BLaER1 treated with 17β-estradiol and CSF1 and Interleukin-3, amounts not matched to agents 10 nM and 100 nM (cell line): ENCODE measurements around the gene CCDC106.

Experiments
- H3K27ac ChIP-seq, 11 experiments: shearing (Covaris generic); formaldehyde crosslinking; 2 replicates each; pipeline ENCODE4 v1.8.1; 2022
- H3K27me3 ChIP-seq, 11 experiments: shearing (Covaris generic); formaldehyde crosslinking; 2 replicates each; pipeline ENCODE4 v1.8.1; 2022
- H3K36me3 ChIP-seq, 11 experiments: shearing (Covaris generic); formaldehyde crosslinking; 2 replicates each; pipeline ENCODE4 v1.8.1; 2022
- H3K4me1 ChIP-seq, 10 experiments: shearing (Covaris generic); formaldehyde crosslinking; 2 replicates each; pipeline ENCODE4 v1.8.1; 2022
- H3K4me2 ChIP-seq, 11 experiments: shearing (Covaris generic); formaldehyde crosslinking; 2 replicates each; pipeline ENCODE4 v1.8.1; 2022
- H3K4me3 ChIP-seq, 10 experiments: shearing (Covaris generic); formaldehyde crosslinking; 2 replicates each; pipeline ENCODE4 v1.8.1; 2022
- H3K9ac ChIP-seq, 11 experiments: shearing (Covaris generic); formaldehyde crosslinking; 2 replicates each; pipeline ENCODE4 v1.8.1; 2022
- H3K9me3 ChIP-seq, 11 experiments: shearing (Covaris generic); formaldehyde crosslinking; replicated peaks in 1 of 11; 2 replicates each; pipeline ENCODE4 v1.8.1; 2022
- H4K20me1 ChIP-seq, 11 experiments: shearing (Covaris generic); formaldehyde crosslinking; 2 replicates each; pipeline ENCODE4 v1.8.1; 2022
- Cebpa-rat ChIP-seq, 11 experiments: shearing (Covaris generic); IDR thresholded peaks; 2 replicates each; pipeline ENCODE4 v1.8.1; 2022

CCDC106 gene

DNA sequence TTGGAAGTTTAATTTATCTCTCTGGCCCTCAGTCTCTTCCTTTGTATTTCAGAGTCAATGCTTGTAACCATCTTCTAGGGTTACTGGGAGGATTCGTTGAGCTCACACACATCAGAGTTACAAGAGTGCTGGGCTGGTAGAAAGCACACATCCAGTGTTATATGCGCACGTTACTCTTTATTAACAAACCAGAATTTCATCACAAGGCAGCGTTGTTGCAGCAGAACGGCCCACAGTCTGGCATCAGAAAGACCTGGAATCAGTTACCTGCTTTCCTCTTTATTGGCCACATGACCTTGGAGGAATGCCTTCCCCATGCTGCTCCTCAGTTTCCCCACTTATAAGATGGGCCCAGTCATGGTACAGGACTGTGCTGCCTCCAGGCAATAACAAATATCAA, 38.7 kb upstream of the CCDC106 start:
- Histone ChIP-seq H3K27me3 (no peaks in the 10 kb centered on the region), H3K9me3 (peaks cover 0 to 6% (median 0%) of the 10 kb centered on the region in 11 experiments; a peak in 1 of 22 replicates), H3K27ac (no peak overlapping the region), H3K36me3 (peaks cover 29 to 74% (median 46%) of the 10 kb centered on the region in 11 experiments), H4K20me1 (peaks cover 13 to 73% (median 67%) of the 10 kb centered on the region in 11 experiments; a peak in 20 of 22 replicates), H3K9ac (no peak overlapping the region), H3K4me2 (no peak overlapping the region; a peak in 1 of 22 replicates), H3K4me3 (no peak overlapping the region), H3K4me1 (peaks cover 24 to 69% (median 36%) of the 10 kb centered on the region in 10 experiments)
- TF ChIP-seq Cebpa-rat (IDR thresholded peaks at IDR 0.05) = no peak

DNA sequence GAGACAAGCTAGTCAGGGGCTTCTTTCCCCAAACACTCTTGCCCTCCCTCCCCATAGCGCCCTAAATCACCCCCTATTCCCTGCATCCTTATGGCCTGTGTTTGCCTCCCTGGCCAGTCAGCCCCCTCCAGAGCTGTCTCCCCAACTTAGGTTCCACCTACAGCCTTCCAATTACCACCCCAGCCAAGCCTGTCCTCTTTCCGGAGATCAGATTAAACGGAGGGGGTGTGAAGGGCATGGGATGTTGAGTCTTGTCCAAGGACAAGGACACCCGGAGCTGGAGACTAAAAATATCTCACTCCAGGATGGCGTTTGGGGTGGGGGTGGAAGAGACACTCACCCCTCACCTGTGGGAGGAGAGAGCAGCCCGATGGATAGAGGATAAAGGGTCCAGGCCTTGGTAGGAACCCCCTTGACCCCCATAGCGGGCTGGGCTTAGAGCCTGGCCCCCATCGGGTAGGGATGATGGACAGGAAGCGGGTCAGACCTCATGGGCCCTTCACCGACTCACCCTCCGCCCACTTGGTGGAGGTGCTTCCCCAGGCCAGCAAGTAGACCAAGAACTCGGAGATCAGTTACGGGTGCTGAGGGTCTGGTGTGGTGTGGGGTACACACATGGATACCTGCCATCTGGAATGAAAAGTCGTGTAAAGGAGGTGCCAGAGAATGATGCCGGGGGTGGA, 36.6 kb upstream of the CCDC106 start:
- Histone ChIP-seq H3K4me1 (peaks cover 15 to 66% (median 28%) of the 10 kb centered on the region in 10 experiments), H3K4me3 (no peak overlapping the region), H3K27me3 (no peaks in the 10 kb centered on the region), H4K20me1 (peaks cover 13 to 89% (median 79%) of the 10 kb centered on the region in 11 experiments; a peak in 20 of 22 replicates), H3K27ac (peak overlapping the region in 5 of 11 experiments; percentile 3 to 26 (median 13); a peak in 6 of 22 replicates), H3K9me3 (peaks cover 0 to 6% (median 0%) of the 10 kb centered on the region in 11 experiments; a peak in 1 of 22 replicates), H3K9ac (peak overlapping the region in 5 of 11 experiments; percentile 23 to 48 (median 28); a peak in 4 of 22 replicates), H3K4me2 (peak overlapping the region in 5 of 11 experiments; percentile 38 to 86 (median 72); a peak in 10 of 22 replicates), H3K36me3 (peaks cover 48 to 93% (median 66%) of the 10 kb centered on the region in 11 experiments)
- TF ChIP-seq Cebpa-rat (IDR thresholded peaks at IDR 0.05) = no peak

- H3K27ac ChIP-seq = peak overlapping the region in 5 of 11 experiments; percentile 3 to 26 (median 13); a peak in 7 of 22 replicates
- peaks cover 0 to 6% (median 0%) of the 10 kb centered on the region in 11 experiments; a peak in 1 of 22 replicates for H3K9me3 ChIP-seq
- H3K4me2 ChIP-seq = peak overlapping the region in 5 of 11 experiments; percentile 38 to 86 (median 72); a peak in 10 of 22 replicates
- peaks cover 52 to 93% (median 68%) of the 10 kb centered on the region in 11 experiments for H3K36me3 ChIP-seq
- peak overlapping the region in 8 of 11 experiments; percentile 3 to 48 (median 27); a peak in 6 of 22 replicates for H3K9ac ChIP-seq
- H3K4me3 ChIP-seq = no peak overlapping the region
- no peak for TF ChIP-seq Cebpa-rat (IDR thresholded peaks at IDR 0.05)
- peaks cover 8 to 59% (median 21%) of the 10 kb centered on the region in 10 experiments for H3K4me1 ChIP-seq
- H3K27me3 ChIP-seq = no peaks in the 10 kb centered on the region
- H4K20me1 ChIP-seq = peaks cover 13 to 88% (median 75%) of the 10 kb centered on the region in 11 experiments; a peak in 20 of 22 replicates
Measured at GRCh38 chr19:55611983-55612645, 35.9 kb upstream of the CCDC106 start.

GRCh38 chr19:55613396-55613795, 34.6 kb upstream of the CCDC106 start:
- H3K4me1 ChIP-seq = peaks cover 0 to 46% (median 10%) of the 10 kb centered on the region in 10 experiments; a peak in 12 of 20 replicates
- H3K27ac ChIP-seq = no peak overlapping the region
- no peak for TF ChIP-seq Cebpa-rat (IDR thresholded peaks at IDR 0.05)
- peaks cover 58 to 93% (median 74%) of the 10 kb centered on the region in 11 experiments for H3K36me3 ChIP-seq
- no peak overlapping the region for H3K9ac ChIP-seq
- no peak overlapping the region for H3K4me2 ChIP-seq
- H3K9me3 ChIP-seq = peaks cover 0 to 6% (median 0%) of the 10 kb centered on the region in 11 experiments; a peak in 1 of 22 replicates
- H3K4me3 ChIP-seq = no peak overlapping the region
- peaks cover 13 to 77% (median 65%) of the 10 kb centered on the region in 11 experiments; a peak in 20 of 22 replicates for H4K20me1 ChIP-seq
- no peaks in the 10 kb centered on the region for H3K27me3 ChIP-seq

DNA sequence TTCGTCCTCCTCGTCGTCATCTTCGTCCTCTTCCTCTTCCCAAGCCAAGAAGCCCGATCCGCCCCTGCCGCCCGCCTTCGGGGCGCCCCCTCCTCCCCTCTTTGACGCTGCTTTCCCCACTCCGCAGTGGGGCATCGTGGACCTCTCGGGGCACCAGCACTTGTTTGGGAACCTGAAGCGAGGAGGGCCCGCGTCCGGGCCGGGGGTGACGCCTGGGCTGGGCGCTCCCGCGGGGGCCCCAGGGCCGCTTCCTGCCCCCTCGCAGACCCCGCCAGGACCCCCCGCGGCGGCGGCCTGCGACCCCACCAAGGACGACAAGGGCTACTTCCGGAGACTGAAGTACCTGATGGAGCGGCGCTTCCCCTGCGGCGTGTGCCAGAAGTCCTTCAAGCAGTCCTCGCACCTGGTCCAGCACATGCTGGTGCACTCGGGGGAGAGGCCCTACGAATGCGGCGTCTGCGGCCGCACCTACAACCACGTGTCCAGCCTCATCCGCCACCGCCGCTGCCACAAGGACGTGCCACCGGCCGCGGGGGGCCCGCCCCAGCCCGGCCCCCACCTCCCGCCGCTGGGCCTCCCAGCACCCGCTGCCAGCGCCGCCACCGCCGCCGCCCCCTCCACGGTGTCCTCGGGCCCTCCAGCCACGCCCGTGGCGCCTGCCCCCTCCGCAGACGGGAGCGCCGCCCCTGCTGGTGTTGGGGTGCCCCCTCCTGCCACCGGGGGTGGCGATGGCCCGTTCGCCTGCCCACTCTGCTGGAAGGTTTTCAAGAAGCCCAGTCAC, 33.9 kb upstream of the CCDC106 start:
- H4K20me1 ChIP-seq = peaks cover 13 to 71% (median 58%) of the 10 kb centered on the region in 11 experiments; a peak in 20 of 22 replicates
- H3K9me3 ChIP-seq = peaks cover 0 to 6% (median 0%) of the 10 kb centered on the region in 11 experiments; a peak in 1 of 22 replicates
- H3K36me3 ChIP-seq = peaks cover 52 to 91% (median 69%) of the 10 kb centered on the region in 11 experiments
- H3K4me2 ChIP-seq = no peak overlapping the region
- peaks cover 0 to 39% (median 10%) of the 10 kb centered on the region in 10 experiments; a peak in 12 of 20 replicates for H3K4me1 ChIP-seq
- no peaks in the 10 kb centered on the region for H3K27me3 ChIP-seq
- H3K4me3 ChIP-seq = no peak overlapping the region
- TF ChIP-seq Cebpa-rat (IDR thresholded peaks at IDR 0.05) = no peak
- no peak overlapping the region for H3K27ac ChIP-seq
- H3K9ac ChIP-seq = no peak overlapping the region

DNA sequence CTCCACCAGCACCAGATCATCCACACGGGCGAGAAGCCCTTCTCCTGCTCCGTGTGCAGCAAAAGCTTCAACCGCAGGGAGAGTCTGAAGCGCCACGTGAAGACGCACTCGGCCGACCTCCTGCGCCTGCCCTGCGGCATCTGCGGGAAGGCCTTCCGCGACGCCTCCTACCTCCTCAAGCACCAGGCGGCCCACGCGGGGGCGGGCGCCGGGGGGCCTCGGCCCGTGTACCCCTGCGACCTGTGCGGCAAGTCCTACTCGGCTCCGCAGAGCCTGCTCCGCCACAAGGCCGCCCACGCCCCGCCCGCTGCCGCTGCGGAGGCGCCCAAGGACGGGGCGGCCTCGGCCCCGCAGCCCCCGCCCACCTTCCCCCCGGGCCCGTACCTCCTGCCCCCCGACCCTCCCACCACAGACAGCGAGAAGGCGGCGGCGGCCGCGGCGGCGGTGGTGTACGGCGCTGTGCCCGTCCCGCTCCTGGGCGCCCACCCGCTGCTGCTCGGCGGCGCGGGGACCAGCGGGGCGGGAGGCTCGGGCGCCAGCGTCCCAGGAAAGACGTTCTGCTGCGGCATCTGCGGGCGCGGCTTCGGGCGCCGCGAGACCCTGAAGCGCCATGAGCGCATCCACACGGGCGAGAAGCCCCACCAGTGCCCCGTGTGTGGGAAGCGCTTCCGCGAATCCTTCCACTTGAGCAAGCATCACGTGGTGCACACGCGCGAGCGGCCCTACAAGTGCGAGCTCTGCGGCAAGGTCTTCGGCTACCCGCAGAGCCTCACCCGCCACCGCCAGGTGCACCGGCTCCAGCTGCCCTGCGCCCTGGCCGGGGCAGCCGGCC, 33.1 kb upstream of the CCDC106 start:
- Histone ChIP-seq H3K36me3 (peaks cover 44 to 89% (median 61%) of the 10 kb centered on the region in 11 experiments), H3K4me1 (peaks cover 0 to 36% (median 12%) of the 10 kb centered on the region in 10 experiments; a peak in 15 of 20 replicates), H3K27ac (no peak overlapping the region), H3K4me2 (no peak overlapping the region), H3K9me3 (peaks cover 0 to 1% (median 0%) of the 10 kb centered on the region in 11 experiments; a peak in 1 of 22 replicates), H4K20me1 (peaks cover 13 to 63% (median 50%) of the 10 kb centered on the region in 11 experiments; a peak in 20 of 22 replicates), H3K9ac (no peak overlapping the region), H3K27me3 (no peaks in the 10 kb centered on the region), H3K4me3 (no peak overlapping the region)
- no peak for TF ChIP-seq Cebpa-rat (IDR thresholded peaks at IDR 0.05)

- Histone ChIP-seq H3K27ac (no peak overlapping the region), H3K9ac (no peak overlapping the region), H3K4me1 (peaks cover 8 to 39% (median 20%) of the 10 kb centered on the region in 10 experiments), H3K27me3 (no peaks in the 10 kb centered on the region), H3K4me3 (no peak overlapping the region), H4K20me1 (peaks cover 13 to 59% (median 44%) of the 10 kb centered on the region in 11 experiments; a peak in 20 of 22 replicates), H3K4me2 (no peak overlapping the region), H3K36me3 (peaks cover 40 to 89% (median 58%) of the 10 kb centered on the region in 11 experiments), H3K9me3 (no peaks in the 10 kb centered on the region)
- TF ChIP-seq Cebpa-rat (IDR thresholded peaks at IDR 0.05) = no peak
Measured at GRCh38 chr19:55615543-55616394, 32.2 kb upstream of the CCDC106 start.
